Stimulated activated CD8-positive, alpha-beta memory T cell treated with anti-CD3 and anti-CD28 coated beads, Interleukin-4, amount 100 ng/mL, for 4 hours (primary cell): ENCODE results near the gene MND1.
A peak's percentile ranks its signal among the peaks of the same experiment; 100 is the strongest.

Source experiments
- DNase-seq, 2 donors: peaks; one replicate each; pipeline ENCODE4 v3.0.0-alpha.2; 2020; ENCODE audit warnings: low read depth in 2 of 2, low spot score in 1 of 2

Gene MND1, protein sequence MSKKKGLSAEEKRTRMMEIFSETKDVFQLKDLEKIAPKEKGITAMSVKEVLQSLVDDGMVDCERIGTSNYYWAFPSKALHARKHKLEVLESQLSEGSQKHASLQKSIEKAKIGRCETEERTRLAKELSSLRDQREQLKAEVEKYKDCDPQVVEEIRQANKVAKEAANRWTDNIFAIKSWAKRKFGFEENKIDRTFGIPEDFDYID

DNA sequence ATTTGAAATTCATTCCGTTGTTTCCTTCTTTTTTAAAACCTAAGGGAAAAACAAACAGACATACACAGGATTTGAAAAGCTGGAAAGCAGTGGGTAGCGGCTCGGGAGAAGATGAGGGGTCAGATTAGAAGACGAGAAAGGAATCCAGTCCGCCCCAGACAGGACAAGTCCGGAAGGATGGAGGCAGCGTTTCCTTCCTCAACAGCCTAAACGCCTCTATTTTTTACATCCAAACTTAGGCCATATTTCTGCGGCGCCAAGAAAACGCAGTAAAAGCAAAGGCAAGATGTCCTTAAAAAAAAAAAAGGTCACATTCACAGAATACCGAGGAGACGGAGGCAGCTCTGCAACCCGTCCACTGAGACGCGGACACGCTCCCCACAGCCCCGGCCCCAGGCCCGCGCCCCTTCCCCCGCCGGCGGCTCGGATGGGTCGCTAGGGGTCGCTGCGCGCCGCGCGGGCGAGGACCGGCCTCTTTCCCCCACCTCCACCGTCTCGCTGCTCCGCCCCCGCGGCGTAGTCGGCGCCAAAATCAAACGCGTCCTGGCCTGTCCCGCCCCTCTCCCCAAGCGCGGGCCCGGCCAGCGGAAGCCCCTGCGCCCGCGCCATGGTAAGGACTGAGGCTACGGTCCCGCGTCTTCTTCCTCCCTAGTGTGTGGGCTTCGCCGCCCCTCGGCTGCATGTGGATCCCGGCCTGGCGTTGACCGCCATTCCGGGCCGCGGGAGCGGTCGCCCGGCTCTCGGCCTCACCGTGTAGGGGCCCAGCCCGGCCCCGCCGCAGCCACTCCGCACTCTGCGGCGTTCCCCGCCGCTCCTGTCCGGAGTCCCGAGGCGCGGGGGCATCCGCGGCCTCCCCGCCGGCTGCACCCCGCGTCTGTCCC, at the start of gene MND1:
Gene MND1 (plus strand): TSS at position 558 of the 881 bp plus-strand sequence. CDS start 50 bp downstream, at position 608.
- DNase-seq = peak; percentile 77 to 90

DNA sequence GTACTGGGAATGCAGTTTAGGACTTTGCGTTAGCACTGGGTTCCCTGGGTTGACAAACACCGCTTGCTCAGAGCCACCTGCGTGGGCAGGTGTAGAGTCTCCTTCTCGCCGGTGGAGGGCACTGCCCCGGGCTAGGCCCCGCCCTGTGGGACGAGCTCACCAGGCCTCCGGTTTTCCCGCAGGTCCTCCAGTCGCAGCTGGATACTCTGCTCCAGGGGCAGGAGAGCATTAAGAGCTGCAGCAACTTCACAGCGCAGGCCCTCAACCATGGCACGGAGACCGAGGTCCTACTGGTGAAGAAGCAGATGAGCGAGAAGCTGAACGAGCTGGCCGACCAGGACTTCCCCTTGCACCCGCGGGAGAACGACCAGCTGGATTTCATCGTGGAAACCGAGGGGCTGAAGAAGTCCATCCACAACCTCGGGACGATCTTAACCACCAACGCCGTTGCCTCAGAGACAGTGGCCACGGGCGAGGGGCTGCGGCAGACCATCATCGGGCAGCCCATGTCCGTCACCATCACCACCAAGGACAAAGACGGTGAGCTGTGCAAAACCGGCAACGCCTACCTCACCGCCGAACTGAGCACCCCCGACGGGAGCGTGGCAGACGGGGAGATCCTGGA, 49.2 kb upstream of the MND1 start:
- DNase-seq = no peak

GRCh38 chr4:153296040-153296823, 48.3 kb upstream of the MND1 start:
- no peak for DNase-seq

DNA sequence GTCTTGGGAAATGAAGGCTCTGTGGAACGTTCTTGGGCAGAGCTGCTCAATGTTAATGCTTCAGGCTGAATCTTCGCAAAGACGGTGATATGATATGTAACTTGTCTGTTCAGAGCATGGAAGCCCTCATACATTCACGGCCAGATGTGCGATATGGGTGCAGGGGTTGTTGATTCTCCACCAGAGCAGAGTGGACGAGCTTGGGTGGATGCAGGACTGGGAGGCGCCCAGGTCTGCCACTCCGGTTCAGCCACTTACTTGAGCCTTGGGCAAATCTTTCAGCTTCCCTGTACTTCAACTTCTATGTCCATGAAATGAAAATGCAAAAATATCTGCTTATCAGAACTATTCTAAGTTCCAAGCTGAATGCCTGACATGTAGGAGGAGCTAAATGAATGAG, 47.4 kb upstream of the MND1 start:
- no peak for DNase-seq

GRCh38 chr4:153310793-153311192, 33.7 kb upstream of the MND1 start:
- DNase-seq = no peak

DNA sequence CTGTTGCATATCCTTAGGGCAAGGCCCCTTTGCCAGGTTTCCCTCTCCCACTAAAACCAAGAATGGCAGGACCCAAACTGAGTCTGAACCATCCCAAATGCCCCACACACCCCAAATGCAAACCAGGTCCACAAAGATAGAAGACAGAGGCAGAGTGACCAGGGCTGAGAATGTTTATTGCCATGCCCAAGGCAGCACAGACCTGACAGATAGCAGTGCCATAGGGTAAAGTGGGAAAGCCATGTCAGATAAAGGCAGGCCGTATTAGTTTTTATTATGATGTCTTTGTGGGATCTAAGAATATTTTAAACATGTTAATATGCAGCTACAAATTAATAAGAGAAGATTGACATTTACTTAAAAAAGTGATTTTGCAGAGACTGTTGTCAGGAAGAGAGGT, 29.6 kb upstream of the MND1 start:
- DNase-seq = no peak

DNA sequence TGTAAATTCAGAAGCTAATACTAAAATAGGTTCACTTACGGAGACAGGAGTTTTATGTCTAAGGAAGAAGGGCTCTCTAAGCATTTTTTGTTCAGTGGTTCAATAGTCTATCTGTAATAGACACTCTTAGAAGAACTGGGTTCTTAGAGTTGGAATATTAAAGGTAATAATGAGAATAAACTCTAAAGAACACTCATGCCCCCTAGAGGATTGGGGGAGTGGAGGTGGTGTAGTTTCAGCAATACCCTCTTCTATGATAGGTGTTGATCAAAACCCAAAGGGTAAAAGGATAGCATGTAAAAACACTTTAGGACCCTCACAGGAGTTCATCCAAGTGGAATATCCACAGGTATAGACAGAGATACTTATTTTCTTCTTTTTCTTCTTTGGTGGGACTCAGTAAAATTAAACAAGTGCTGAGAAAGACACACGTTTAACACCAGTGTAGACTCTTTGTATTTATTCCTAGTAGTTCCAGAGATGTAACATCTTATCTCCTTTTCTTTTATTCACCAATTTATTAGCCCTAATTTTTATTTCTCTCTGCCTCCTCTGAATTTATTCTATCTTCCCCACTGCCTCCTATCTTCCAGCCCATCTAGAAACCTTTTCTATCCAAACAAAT, 25.7 kb upstream of the MND1 start:
- no peak for DNase-seq

DNA sequence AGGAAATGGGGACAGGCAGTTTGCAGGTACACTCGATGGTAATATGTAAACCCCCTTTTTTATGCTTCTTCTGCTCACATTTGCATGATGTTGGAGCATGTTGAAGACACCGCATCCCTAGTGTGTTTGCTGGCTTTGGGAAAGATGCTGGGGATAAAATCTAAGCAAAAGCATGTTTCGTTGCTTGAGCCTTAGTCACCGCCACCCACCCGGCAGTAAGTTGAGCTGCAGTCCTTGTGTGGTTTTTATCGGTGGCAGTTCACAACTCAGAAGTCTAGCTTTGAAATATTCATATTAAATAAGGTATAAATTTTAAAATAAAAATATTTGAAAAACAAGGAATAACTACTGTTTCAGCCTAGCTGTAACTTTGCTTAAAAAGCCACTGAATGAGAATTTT, 21.7 kb upstream of the MND1 start:
- no peak for DNase-seq

- DNase-seq = no peak
Measured at GRCh38 chr4:153324046-153324445, 20.4 kb upstream of the MND1 start.

DNA sequence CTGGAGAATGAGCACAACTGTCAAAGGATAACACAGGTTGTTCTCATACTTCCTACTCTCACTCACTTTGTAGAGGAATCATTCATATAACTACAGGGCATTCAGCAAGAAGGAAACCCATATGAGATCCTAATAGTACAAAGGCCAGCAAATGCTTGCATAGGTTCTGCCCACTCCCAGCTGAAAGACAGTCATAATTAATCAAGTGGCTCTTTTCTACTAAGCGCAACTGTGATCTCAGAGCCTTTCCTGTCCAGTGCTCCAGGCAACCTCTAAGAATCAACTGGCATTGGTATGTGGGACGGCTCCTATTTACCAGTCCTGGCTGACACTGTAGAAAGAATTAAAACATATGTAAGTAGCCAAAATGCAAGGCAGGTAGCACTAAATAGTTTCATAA, 18.9 kb upstream of the MND1 start:
- no peak for DNase-seq

GRCh38 chr4:153326513-153326912, 18.0 kb upstream of the MND1 start:
- no peak for DNase-seq

DNA sequence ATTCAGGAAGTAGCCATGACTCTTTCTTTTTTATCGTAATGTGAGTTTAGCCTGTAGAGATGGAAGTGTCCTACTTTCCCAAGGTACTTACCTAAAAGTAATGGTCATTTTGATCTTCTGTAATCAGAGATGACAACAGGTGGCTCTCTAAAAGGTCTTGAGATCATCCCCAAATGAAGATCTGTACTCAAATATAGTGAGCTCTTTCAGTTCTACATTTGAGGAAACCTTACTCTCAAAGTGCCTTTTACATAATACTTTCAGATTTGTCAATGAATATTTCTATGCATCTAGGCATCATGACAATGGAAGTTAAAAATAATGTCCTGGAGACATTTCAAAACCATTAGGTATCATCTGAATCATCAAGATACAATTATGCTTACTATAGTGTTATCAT, 17.2 kb upstream of the MND1 start:
- DNase-seq = no peak

DNA sequence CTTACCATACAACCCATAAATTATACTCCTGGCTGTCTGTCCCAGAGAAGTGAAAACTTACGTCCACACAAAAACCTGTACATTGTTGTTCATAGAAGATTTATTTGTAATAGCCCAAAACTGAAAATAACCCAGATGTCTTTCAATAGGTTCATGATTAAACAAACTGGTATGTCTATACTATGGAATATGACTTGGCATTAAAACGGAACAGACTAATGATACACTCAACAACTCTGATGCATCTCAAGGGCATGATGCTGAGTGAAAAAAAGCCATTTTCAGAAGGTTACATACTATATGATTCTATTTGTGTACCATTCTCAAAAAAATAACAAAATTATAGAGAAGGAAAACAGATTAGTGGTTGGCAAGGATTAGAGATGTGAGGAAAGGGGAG, 11.6 kb upstream of the MND1 start:
- DNase-seq = no peak

GRCh38 chr4:153333874-153334273, 10.6 kb upstream of the MND1 start:
- DNase-seq = no peak

DNA sequence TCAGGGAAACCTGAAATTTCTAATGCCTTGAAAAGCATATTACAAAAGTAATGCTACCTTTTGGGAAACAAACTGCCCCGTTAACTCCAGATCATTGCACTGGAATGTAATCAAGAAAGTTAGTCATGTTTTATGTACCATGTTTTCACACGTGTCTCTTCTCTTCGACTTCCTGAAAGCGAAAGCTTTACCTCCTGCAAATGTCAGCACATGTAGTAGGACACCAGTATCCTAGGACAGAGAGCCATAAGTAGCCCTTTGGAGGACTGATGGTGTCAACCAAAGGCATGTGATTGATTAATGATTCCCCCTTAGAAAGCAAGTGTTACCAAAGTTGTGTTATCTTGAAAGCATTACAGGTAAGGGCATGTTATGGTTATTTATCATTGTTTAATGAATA, 8.8 kb upstream of the MND1 start:
- DNase-seq = no peak

GRCh38 chr4:153337686-153338085, 6.8 kb upstream of the MND1 start:
- DNase-seq = no peak

- no peak for DNase-seq
Measured at GRCh38 chr4:153341575-153342090, 2.9 kb upstream of the MND1 start.

DNA sequence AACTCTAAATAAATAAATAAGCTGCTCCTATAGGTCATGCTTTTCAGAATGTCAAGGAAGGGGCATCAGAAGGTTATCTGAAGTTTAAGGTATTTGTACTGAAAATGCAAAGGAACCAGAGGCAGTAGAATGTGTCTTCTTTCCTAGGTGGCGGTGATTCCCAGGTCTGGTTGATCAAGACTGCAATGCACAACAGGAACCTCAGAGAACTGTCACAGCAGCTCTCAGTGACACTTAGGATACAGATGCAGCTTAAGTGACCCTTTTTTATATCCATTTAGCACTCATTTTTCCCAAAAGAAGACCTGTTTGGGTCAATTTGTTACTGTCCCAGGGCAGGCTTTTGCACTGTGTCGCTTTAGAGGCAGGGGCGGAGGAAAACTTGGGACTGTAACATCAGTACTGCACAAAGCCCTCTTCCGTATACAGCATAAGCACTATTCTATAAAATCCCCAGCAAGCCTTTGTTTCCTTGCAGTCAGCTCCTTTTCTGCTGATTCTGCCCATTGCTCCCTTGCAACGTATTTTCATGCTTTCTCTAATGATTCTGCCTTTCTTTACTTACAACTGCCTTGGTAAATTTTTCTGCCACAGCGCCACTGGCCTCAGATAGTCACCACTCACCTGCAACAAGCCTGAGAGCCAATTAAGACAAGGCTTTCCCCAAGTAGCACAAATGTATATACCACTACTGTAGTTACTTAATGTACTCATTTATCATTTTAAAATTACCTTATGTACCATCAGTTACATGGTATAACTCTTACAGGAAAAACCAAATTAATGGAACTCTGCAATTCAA, 1.5 kb upstream of the MND1 start:
- no peak for DNase-seq

DNA sequence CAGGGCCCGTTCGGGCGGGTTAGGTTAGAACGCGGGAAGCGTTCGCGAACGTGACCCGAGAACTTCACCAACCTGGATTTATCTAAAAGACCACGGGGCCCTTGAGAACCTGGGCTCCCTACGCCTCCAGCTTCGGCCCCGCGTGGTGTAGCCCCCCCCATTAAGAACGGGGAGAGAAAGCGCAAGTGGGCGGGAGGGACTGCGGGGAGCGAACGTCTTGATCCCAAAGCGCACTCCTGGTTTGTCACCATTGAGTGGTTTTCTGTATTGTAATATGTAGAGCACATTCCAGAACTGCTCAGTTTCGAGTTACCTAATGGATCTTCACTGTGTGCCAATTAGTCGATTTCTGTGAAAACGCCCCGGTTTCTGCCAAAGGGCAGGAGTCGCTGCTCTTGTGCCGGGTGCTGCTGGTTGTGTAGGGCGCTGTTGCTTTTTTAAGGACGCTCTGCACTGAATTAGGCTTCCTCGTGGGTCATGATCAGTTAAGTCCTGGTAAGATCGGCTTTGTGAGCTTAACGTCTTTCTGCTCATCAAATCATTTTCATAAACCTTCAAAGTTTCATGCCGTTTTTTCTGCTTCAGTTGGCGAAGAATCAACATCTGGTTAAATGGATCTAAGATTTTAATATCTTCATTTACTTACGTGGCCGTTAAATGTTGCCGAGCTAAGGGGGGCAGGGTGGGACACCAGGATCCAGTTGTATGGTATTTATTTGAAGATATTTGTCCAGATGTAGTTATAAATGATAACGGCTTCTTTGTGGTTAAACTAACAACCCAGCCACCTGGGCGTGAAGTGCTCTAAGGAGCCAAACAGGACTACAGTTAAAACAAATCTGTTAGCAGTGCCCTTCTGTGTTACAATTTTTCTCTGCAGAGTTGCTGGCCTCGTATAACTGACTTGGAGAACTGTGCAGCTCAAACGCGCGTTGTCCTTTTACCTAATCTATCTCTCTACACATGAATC, 809 bp downstream of the MND1 start:
- DNase-seq = peak; percentile 10 to 34
